GM18873 (cell line): Measurements from ENCODE around the gene CHD8.
"Not testable (repeated sequence)": the region's sequence is repeated elsewhere in the genome, so short reads cannot be mapped to it uniquely, and the experiment has no call there.

Experiments used
- ATAC-seq: cut with Tn5 transposase; IDR thresholded peaks from one replicate; pipeline ENCODE4 v1.9.1; 2021; ENCODE audit warnings: mild to moderate bottlenecking, moderate library complexity, moderate number of reproducible peaks; ENCODE audit not compliant: unreplicated experiment, low FRiP score

The CHD8 gene

DNA sequence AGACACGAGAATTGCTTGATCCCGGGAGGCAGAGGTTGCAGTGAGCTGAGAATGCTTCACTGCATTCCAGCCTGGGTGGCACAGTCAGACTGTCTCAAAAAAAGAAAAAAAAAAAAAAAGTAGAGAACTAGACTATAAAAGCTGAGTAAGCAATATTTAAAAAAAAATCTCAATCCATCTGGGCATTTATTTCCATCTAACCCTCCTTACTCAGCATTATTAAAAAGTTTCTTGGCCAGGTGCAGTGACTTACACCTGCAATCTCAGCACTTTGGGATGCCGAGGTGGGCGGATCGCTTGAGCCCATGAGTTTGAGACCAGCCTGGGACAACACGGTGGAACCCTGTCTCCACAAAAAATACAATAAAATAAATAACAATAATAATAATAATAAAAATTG is 76.6 kb downstream of the CHD8 start:
- no peak for ATAC-seq

- no peak for ATAC-seq
These were observed 81.9 kb downstream of the CHD8 start for GRCh38 chr14:21373980-21374379.

- ATAC-seq, result not testable (repeated sequence)
These were observed 83.1 kb downstream of the CHD8 start for GRCh38 chr14:21372814-21373213.

GRCh38 chr14:21369949-21370679 is 85.8 kb downstream of the CHD8 start:
- no peak for ATAC-seq

DNA sequence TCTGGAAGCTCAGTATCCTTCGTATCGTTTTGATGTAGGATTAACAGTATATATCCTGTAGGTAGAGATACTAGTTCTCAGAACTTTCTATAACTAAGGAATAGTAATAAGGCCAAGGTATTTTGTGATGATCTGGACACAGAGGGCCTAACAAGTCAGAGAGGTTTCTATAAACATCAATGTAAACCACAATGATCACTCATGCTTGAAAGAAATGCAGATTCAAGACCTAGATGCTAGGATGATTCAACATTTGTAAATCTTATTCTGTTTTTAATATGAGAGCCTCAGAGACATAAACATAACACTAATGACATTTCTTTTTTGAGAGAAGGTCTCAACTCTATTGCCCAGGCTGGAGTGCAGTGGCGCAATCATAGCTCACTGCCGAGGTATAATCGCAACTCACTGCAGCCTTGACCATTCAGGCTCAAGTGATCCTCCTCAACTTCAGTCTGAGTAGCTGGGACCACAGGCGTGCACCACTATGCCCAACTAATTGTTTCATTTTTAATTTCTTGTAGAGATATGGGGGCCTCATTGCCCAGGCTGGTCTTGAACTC is 88.3 kb downstream of the CHD8 start:
- ATAC-seq, result no peak

DNA sequence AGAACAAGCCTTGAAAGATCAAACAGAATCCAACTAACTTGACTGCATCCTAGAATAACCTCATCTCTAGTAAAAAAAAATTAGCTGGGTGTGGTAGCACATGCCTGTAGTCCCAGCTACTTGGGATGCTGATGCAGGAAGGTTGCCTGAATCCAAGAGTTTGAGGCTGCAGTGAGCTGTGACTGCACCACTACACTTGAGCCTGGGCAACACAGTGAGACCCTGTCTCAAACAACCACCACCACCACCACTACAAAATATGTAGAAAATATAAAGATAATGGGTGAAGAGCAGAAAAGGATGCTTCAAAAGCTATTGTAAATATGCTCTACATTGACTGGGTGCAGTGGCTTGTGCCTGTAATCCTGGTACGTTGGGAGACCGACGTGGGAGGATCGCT is 99.4 kb downstream of the CHD8 start:
- no peak for ATAC-seq

GRCh38 chr14:21352587-21352986 is 103.3 kb downstream of the CHD8 start:
- no peak for ATAC-seq

- ATAC-seq, result no peak
These were observed 105.4 kb downstream of the CHD8 start for GRCh38 chr14:21350539-21350938.

- no peak for ATAC-seq
These were observed 108.7 kb downstream of the CHD8 start for GRCh38 chr14:21347201-21347600.

DNA sequence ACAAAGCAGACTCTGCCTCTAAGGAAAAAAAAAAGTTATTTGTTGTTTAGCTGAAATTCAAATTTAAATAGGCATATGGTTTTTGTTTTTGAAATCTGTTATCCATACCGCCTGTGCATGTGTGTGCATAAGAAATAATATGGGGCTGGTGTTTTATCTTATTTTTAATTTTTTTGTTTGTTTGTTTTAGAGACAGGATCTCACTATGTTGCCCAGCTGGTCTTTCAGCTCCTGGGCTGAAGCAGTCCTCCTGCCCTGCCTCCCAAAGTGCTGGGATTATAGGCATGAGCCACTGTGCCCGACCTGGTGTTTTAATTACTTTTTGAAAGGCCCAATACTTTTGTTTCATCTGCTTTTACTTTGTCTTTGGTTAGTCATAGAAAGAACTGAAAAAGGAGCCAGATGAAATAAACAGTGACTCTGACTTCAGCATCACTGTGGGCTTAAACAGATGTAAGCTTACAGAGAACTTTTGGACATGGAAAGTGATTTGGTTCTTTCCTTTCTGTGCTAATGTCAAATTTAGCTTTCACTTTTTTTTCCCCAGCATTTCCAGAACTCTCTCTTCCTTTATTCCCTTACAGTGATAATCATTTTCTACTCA is 109.3 kb downstream of the CHD8 start:
- no peak for ATAC-seq

DNA sequence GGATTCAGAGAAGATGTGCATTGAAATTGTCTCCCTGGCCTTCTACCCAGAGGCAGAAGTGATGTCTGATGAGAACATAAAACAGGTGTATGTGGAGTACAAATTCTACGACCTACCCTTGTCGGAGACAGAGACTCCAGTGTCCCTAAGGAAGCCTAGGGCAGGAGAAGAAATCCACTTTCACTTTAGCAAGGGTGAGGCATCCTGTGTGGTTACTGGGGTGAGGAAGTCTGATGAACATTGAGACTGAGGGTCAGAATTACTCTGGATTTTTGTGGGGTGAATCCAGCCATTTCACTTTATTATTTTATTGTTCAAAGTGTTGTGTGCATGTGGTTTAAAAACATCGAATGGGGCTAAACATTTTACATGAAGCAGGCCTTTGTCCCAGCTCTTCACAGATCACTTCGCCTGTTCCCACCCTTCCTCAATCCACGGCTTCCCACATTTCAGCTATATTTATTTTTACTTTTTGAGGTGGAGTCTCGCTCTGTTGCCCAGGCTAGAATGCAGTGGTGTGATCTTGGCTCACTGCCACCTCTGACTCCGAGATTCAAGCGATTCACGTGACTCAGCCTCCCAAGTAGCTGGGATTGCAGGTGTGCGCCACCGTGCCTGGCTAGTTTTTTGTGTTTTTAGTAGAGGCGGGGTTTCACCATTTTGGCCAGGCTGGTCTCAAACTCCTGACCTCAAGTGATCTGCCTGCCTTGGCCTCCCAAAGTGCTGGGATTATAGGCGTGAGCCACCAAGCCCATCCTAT is 112.7 kb downstream of the CHD8 start:
- ATAC-seq, result no peak
